Caki2 (cell line): ENCODE results near the gene MED13. TPM values are rescaled to one million over a fixed set of nuclear protein-coding genes. Genes with fewer than 3 reads are reported as not detected.
A peak's percentile ranks its signal among the peaks of the same experiment; 100 is the strongest.

Source experiments
- DNase-seq: peaks from one replicate; pipeline ENCODE4 v3.0.0-alpha.2; 2015; ENCODE audit warnings: low read depth
- in situ Hi-C: cut with HindIII; loops from 2 replicates; pipeline ENCODE4 v1.10.0; 2016; ENCODE audit warnings: low sequenced_read_pairs, low pct_unique_long_range_greater_than_20kb, mixed read lengths
- total RNA-seq: library from RNA; depleted of rRNA; stranded (reverse); fragments of >200 nt; shearing (Covaris generic); gene quantifications from 2 replicates; pipeline ENCODE4 v1.2.3, GENCODE V29; 2014; ENCODE audit warnings: low replicate concordance; rRNA removed

MED13 gene, protein sequence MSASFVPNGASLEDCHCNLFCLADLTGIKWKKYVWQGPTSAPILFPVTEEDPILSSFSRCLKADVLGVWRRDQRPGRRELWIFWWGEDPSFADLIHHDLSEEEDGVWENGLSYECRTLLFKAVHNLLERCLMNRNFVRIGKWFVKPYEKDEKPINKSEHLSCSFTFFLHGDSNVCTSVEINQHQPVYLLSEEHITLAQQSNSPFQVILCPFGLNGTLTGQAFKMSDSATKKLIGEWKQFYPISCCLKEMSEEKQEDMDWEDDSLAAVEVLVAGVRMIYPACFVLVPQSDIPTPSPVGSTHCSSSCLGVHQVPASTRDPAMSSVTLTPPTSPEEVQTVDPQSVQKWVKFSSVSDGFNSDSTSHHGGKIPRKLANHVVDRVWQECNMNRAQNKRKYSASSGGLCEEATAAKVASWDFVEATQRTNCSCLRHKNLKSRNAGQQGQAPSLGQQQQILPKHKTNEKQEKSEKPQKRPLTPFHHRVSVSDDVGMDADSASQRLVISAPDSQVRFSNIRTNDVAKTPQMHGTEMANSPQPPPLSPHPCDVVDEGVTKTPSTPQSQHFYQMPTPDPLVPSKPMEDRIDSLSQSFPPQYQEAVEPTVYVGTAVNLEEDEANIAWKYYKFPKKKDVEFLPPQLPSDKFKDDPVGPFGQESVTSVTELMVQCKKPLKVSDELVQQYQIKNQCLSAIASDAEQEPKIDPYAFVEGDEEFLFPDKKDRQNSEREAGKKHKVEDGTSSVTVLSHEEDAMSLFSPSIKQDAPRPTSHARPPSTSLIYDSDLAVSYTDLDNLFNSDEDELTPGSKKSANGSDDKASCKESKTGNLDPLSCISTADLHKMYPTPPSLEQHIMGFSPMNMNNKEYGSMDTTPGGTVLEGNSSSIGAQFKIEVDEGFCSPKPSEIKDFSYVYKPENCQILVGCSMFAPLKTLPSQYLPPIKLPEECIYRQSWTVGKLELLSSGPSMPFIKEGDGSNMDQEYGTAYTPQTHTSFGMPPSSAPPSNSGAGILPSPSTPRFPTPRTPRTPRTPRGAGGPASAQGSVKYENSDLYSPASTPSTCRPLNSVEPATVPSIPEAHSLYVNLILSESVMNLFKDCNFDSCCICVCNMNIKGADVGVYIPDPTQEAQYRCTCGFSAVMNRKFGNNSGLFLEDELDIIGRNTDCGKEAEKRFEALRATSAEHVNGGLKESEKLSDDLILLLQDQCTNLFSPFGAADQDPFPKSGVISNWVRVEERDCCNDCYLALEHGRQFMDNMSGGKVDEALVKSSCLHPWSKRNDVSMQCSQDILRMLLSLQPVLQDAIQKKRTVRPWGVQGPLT (N-terminal part only)
- 8.6 and 10.8 TPM in 2 replicates for total RNA-seq

GRCh38 chr17:62064791-62065563 is at the start of gene MED13:
TSS of gene MED13 (minus strand) at chr17:62065278. CDS start at chr17:62065205, 73 bp downstream.
- peak; percentile 57 for DNase-seq
- in situ Hi-C loops = no loop called here

DNA sequence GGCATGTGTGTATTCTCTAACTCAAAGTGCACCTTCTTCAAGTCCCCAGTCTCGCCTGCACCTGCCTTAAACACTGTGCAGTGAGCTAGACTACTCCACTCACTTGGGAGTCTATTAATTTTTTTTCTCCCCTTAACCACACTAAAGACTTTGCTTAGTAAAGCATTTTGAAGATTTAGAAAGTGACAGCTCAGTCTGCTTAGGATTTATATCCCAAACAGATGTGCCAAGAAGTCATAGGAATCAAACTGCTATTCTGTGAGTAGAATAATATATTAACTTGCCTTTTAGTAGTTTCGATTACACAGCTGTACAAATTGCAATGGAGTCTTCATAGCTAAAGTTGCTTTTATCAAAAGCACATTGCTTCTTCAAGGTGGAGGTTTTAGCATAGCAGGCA is 47.2 kb upstream of the MED13 start:
- in situ Hi-C loops = no loop called here
- no peak for DNase-seq

- peak; percentile 39 for DNase-seq
- in situ Hi-C loops = no loop called here
These were observed 46.6 kb upstream of the MED13 start for GRCh38 chr17:62111562-62112171.

- in situ Hi-C loops = no loop called here
- DNase-seq = peak; percentile 73
These were observed 45.9 kb upstream of the MED13 start for GRCh38 chr17:62110923-62111484.

DNA sequence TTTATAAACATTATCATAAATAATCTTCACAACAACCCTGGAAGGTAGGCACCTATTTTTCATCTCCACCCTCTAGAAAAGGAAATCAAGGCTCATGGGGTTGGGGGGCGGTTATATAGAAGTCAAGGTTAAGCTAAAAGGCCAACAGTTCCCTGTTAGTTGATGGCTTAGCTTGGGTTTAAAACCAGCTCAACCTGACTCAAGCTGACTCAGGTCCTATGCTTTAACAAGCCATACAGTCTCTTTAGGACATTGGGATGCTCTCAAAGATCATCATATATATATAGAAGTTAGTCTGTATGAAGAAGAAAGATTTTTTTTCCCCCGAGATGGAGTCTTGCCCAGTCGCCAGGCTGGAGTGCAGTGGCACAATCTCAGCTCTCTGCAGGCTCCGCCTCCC is 44.8 kb upstream of the MED13 start:
- in situ Hi-C loops = no loop called here
- no peak for DNase-seq

DNA sequence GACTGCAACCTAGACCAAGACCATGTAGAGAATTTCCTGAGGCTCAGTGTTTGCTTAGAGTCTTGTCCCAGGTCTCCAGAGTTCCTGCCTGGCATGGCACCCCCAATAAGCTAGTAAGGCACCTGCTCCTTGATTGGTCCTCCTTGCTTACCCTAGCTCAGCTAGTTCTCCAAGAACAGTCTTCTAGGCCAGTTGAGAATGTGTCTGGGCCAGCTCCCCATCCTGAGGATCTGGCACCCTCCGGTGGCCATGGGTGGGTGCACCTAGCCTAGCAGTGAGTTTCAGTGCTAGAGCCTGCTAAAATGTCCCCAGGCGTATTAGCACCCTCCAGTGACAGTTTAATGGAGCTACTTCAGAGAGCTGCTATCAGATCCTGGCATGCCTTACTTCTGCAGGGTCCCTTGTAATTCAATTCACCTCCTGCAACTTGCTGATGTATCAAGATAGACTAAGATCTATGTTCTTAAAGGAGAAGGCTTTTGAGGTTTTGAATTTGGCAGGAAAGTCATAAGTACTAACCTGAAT is 44.4 kb upstream of the MED13 start:
- in situ Hi-C loops = no loop called here
- DNase-seq = peak; percentile 79

- in situ Hi-C loops = no loop called here
- DNase-seq = no peak
These were observed 40.8 kb upstream of the MED13 start for GRCh38 chr17:62105861-62106260.

DNA sequence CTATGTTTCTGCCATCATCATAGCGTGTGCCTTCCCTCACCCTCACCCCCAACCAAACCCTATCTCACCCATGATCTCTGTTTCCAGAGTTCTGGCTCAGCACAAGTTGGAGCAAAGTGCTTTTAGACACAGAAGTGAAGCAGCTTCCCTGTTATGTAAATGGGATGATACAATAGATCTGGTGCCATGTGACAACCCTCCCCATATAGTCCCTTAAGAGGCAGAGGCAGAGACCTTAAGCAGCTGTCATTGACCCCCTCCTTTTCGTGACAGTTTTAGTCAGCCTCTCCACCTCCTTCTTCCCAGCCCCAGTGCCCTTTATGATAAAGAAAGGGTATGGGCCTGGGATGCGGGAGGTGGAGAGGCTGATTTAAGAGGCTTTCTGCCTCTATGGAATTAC is 40.3 kb upstream of the MED13 start:
- in situ Hi-C loops = no loop called here
- DNase-seq = no peak

DNA sequence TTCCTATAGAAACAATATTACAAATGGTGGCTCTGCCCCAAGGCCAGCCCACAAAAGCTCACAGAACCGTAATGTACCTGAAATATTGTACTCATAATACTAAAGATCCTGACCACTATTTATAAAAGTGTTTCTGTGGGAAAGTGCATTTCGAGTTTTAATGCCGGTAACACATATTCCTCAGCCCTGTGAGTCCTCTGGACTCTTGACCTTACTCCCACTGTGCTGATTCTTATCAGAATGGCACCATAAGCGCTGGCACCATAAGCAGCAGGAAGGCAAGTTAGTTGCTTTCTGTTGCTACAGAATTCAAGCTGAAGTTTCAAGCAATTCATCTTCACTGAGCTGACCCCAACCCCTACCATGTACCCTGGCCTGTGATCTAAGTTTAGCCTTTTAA is 36.4 kb upstream of the MED13 start:
- no peak for DNase-seq
- in situ Hi-C loops = no loop called here

DNA sequence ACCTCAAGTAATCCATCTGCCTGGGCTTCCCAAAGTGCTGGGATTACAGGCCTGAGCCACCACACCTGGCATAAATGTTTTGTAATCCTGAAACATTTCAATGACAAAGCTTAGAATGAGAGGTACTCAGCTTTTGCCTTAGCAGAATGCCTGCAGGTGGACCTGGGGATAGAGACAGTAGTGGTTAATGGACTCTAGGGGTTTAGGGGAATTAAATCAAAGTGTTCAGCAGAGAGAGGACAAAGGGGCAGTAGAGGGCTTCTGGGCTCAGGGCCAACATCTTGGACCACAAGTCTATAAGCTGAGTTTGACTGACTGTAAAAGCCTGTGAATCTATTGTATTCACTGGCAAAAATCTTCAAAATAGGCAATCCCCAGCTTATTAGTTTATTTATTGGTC is 36.0 kb upstream of the MED13 start:
- DNase-seq = no peak
- in situ Hi-C loops = no loop called here

DNA sequence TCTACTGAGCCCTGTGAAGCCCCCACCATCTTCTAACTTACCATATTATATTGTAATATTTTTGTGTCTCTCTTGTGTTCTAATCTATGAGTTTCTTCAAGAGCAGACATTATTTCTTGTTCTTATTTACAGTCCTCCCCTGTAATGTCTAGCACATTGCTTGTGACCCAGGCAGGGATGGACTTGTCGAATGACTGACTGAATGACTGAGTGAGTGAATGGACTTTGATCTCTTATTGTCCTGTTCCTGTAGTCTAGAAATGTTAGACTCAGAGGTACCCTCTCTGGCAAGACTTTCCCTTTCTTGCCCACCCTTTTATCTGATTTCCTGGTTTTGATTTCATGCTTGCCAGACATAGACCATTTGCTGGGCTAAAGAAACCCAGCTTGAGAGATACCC is 35.0 kb upstream of the MED13 start:
- no peak for DNase-seq
- in situ Hi-C loops = no loop called here

DNA sequence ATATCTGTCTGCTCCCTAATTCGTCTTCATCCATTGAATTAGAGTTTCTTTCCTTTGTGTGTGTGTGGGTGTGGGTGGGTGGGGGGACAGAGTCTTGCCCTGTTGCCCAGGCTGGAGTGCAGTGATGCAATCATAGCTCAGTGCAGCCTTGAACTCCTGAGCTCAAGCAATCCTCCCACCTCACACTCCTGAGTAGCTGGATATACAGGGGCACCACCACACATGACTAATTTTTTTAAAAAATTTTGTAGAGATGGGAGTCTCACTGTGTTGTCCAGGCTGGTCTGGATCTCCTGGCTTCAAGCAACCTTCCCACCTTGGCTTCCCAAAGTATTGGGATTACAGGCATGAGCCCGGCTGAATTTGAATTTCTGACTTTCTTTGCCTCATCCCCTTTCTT is 34.5 kb upstream of the MED13 start:
- no peak for DNase-seq
- in situ Hi-C loops = no loop called here

GRCh38 chr17:62098623-62099231 is 33.6 kb upstream of the MED13 start:
- in situ Hi-C loops = no loop called here

DNA sequence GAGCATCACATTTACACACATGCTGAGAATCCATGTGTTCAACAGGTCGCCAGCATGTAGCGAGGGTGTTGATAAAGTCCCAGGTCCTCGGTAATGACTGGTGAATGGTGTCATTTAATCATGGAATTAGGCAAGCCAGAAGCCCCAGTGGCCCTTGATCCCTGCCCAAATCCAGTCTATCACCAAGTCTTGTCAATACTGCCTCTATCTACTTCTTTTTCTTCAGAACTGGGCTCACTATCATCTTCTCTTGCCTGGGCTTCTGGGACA is 31.3 kb upstream of the MED13 start:
- DNase-seq = no peak

More at GRCh38 chr17:62098623-62099231, 33.6 kb upstream of the MED13 start:
- DNase-seq = no peak

GRCh38 chr17:62094175-62094574 is 29.1 kb upstream of the MED13 start:
- no peak for DNase-seq
- in situ Hi-C loops = no loop called here

More for the DNA sequence above, 31.3 kb upstream of the MED13 start:
- in situ Hi-C loops = no loop called here

DNA sequence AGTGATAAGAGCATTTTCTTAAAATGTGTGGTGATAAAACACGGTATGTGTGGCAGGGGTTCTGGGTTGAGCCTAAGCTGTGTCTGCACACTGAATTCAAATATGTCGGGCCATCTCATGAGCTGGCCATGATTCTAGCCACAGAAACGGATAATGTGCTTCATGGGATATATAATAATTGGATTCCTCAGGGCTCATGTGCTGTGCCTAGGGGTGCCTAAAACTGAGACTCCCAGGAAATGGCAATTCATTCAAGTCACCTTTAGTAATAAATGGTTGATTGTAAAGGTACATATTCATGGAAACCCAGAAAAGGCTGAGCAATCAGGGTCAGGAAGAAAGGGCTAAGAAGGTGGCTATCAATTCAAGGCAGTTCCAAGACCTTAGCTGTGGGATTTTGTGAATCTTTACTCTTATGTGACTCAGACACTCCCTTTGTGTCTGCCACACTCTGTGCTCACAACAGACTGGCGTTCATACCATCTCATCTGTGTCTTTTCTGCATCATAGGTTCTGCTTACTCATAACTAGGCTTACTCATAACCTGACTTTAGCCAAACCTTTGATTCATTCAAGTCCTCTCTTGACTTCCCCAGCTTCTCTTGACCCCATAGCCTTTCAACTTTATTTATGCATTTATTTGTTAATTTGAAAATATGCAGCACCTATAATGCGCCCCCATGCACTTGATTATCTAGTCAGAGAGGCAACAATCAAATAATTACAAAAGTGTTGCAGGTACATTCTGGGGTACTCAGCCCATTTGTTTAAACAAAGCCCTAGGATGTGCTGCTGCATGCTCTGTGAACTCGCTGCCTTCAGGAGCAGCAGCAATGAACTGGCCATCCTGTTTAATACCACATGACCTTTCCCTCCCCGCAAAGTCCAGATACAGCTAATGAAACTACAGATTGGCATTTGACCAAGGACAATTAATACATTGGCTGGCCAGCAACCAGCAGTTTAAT is 28.4 kb upstream of the MED13 start:
- peak; percentile 91 for DNase-seq
- in situ Hi-C loops = no loop called here
